ENCODE measurements around the gene AHNAK. TPM values are rescaled to one million over a fixed set of nuclear protein-coding genes. Genes with fewer than 3 reads are reported as not detected.

Gene AHNAK
- total RNA-seq, 4 donors from 2014 or later, result 1,199 to 1,973 (median 1,368) TPM

DNA sequence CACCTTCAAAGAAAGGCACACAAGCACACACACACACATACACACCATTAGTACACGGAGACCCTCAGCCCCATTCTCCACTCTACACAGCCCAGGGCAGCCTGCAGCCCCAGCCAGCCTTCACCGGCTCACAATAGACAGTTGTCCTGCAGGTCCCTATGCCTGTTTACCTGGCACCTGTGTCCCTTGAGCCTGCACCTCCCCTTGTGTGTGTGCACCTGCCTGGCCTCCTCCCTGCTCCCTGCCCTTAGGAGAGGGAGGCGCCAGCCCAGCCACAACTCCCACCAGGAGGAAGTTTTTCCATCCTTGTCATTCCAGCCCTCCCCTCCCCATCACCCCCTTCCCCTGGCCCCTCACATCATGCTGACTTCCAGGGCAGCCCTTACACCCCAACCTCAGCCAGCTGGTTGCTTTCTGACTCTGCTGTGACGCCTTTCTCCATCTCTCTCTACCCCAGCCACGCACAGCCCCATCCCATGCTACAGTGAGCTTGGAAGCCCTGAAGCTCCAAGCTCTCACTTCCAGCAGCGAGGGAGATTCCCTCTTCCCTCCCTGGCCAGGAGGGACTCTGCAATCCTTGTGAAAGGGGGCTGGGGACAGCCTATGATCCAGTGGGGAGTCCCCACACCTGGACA lies 4.4 kb downstream of the AHNAK start:
- TF ChIP-seq, protein P1, sequence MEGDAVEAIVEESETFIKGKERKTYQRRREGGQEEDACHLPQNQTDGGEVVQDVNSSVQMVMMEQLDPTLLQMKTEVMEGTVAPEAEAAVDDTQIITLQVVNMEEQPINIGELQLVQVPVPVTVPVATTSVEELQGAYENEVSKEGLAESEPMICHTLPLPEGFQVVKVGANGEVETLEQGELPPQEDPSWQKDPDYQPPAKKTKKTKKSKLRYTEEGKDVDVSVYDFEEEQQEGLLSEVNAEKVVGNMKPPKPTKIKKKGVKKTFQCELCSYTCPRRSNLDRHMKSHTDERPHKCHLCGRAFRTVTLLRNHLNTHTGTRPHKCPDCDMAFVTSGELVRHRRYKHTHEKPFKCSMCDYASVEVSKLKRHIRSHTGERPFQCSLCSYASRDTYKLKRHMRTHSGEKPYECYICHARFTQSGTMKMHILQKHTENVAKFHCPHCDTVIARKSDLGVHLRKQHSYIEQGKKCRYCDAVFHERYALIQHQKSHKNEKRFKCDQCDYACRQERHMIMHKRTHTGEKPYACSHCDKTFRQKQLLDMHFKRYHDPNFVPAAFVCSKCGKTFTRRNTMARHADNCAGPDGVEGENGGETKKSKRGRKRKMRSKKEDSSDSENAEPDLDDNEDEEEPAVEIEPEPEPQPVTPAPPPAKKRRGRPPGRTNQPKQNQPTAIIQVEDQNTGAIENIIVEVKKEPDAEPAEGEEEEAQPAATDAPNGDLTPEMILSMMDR (IDR thresholded peaks at IDR 0.05; ENCODE audit: low read depth), result no peak

DNA sequence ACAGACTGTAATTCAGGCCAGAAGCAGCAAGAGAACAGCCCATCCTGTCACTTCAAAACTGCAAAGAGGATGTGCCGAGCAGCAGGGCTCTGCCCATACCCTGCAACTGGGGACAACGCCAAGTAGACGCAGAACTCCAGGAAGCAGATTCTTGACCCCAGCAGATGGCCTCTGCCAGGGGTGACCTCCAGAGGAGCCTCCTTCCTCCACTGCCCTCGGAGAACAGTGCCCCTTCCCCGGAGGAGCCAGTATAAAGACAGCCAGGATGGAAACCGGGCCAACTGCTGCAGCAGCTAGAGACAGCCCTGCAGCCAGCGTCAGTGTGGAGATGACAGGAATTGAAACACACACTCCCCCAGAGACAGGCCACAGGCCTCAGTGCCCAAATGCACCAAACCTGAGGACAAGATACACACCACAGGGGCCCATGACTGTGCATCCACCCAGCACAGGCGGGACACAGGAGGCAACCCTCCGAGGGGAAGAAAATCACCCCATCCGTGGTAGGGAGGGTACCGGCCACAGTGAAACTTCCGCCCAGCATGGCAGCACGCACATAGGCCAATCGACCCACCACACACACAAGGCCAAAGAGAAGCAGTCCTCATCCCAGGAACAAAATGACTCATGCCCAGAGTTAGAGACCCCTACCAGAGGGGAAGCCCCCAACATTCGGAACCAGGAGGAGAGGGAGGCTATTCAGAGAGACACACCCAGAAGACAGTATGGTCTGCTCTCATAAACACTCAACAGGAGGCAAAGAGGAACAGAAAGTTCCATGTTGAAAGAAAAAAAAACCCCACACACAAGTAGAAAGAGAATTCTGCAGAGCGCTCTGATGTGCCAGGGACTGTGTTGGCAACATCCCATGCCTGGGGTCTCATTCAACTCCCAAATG lies 5.6 kb downstream of the AHNAK start:
- TF ChIP-seq, protein P1 (IDR thresholded peaks at IDR 0.05; ENCODE audit: low read depth), result no peak

DNA sequence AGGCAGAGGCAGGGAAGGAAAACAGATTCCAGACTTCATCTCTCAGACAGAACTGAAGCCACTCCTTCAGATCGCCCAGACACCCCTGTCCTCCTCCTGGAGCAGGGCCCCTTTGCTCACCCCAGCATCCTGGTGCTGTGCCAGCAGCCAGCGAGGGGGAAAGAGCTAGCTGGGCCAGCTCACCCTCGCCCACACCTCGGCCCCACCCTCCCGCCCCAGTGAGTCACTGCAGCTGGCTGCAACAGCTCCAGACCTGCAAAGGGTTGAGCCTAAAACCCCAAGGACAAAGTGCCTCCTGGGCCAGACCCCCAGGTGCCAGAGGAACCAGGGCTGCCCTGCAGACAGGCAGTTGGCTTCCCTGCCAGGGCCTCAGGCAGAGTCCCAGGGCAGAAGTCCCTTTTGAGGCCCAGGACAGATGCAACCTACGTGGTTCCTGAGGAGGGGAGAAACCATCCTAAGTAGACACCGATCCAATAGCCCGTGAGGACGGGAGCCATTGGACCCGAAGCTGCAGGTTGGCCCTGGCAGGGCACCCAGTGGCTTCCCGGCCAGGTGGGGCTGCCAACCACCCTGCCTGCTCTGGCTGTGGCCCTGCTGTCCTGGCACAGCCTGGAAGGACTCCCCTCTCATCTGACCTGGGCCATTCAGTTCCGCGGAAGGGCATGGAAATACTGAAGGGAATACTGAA lies 7.2 kb downstream of the AHNAK start:
- TF ChIP-seq, protein P1 (IDR thresholded peaks at IDR 0.05; ENCODE audit: low read depth), result no peak

DNA sequence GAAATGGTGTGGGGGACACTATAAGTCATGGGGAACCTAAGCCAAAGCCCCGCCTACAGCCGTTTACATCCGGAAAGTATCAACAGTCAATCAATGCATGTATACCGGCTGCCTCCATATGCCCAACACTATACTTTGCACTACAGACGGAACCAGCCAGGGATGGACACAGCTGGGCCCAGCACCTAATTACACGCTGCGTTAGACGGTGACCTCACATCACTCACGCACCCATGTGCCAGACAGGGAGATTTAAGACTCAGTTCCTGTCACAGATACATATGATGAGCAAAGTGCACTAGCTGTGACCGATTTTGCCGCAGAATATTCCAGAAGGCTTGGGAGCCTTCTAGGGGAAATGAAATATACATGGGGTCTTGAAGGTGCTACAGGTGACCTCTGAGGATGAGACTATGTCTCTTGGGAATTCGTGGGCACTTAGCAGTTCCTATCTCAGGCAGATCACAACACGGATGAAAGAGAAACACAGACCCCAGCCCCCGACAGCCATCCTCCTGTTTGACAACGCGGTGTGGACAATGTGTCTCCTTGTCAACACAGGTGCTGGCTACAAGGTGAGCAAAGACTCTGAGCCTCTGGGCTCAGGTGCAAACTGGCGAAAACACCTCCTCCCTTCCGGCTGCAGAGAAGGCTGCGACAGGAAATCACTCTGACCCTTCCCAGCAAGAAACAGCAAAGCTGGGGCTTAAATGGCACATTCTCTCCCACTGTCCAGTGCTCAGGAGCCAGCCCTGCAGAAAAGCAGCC lies 8.0 kb downstream of the AHNAK start:
- TF ChIP-seq, protein P1 (IDR thresholded peaks at IDR 0.05; ENCODE audit: low read depth), result no peak

DNA sequence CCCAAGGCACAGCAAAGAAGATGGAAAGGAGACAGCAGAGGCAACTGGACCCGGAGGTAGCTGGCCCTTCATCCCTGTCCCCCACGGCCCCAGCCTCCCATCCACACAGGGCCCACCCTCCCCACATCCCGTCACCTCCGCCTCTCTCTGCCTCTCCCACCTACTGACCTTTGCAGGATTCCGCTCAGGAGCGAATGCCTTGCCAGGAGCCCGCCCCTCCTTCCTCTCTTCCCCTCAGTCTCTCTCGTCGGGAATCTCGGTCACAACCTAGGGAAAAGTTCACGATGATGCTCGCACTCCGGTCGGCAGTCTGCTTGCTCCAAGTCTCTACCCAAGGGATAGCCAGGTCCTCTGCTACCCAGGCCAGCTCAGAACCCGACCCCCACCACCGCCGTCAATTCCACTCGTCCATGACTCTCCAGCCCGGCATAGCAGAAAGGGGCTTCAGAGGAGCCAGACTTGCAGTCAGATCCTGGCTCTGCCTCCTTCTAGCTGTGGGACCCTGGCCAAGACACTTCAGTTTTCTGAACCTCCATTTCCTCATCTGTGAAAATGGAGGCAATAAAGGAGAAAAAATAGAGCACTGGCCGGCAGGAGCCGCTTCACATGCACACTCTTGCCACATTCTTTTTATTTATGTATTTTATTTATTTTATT lies 10.2 kb downstream of the AHNAK start:
- TF ChIP-seq, protein P1 (IDR thresholded peaks at IDR 0.05; ENCODE audit: low read depth), result no peak

DNA sequence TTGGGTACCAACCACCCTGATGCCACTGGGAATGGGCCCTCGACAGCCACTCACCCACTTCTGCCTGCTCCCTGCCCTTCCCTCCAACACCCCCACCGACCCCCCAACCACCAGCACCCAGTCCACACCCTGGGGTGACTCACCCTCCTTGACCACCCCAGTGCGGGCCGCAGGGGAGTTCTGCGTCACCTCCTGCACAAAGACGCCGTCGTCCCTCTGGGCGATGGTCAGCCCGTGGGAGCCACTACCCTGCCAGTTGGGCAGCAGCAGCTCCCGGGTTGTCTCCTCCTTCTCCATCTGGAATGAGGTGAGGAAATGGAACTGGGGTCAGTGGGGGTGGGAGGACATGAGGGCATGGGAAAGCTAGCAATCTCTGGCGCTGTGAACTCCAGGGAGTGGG lies 10.8 kb downstream of the AHNAK start:
- TF ChIP-seq, protein P1 (IDR thresholded peaks at IDR 0.05; ENCODE audit: low read depth), result no peak

Measured in subcutaneous adipose tissue (tissue), 4 donors.